Naive thymus-derived CD8-positive, alpha-beta T cell (primary cell): ENCODE data around the gene PRRT1B. TPM values are rescaled to one million over a fixed set of nuclear protein-coding genes. Genes with fewer than 3 reads are reported as not detected.

Experiments used
- ATAC-seq, 2 donors: fragments of 150-1000 bp; cut with Tn5 transposase in 1 of 2; sonication (Bioruptor Pico), chemical (Tn5 transposase) in 1 of 2; 1 replicate in 1 of 2; 2 replicates in 1 of 2; pipeline ENCODE4 v1.10.0; 2021; ENCODE audit warnings: mild to moderate bottlenecking in 2 of 2, moderate library complexity in 2 of 2
- POLR2A ChIA-PET: fragments of 350-600 bp; sonication (Branson Sonifier 250); formaldehyde crosslinking; loops from one replicate; lab custom pipeline; 2021; ENCODE audit warnings: antibody characterized with exemption; lab: Charles Lee
- DNase-seq, 10 donors: peaks; one replicate each; pipeline versions ENCODE4 v3.0.0 to v3.0.0-alpha.2; 2020 to 2022
- H3K27ac Mint-ChIP-seq, 10 donors: one replicate each; pipeline ENCODE4 v1.8.0; 2020 to 2022; ENCODE audit warnings: mild to moderate bottlenecking in 10 of 10, mixed read lengths in 10 of 10, moderate library complexity in 4 of 10, inconsistent platforms in 1 of 10
- H3K27me3 Mint-ChIP-seq, 5 donors: one replicate each; pipeline ENCODE4 v1.8.0; 2021 to 2022; ENCODE audit warnings: mixed read lengths in 5 of 5
- H3K36me3 Mint-ChIP-seq, 3 donors: one replicate each; pipeline ENCODE4 v1.8.0; 2020 to 2022; ENCODE audit warnings: mixed read lengths in 3 of 3, mild to moderate bottlenecking in 2 of 3, inconsistent platforms in 1 of 3
- H3K4me1 Mint-ChIP-seq, 4 donors: one replicate each; pipeline ENCODE4 v1.8.0; 2021 to 2022; ENCODE audit warnings: mixed read lengths in 4 of 4
- H3K4me3 Mint-ChIP-seq, 10 donors: one replicate each; pipeline ENCODE4 v1.8.0; 2020 to 2022; ENCODE audit warnings: mild to moderate bottlenecking in 10 of 10, mixed read lengths in 10 of 10, moderate library complexity in 6 of 10, inconsistent platforms in 1 of 10
- H3K9me3 Mint-ChIP-seq, 9 donors: one replicate each; pipeline ENCODE4 v1.8.0; 2020 to 2022; ENCODE audit warnings: mixed read lengths in 9 of 9, mild to moderate bottlenecking in 3 of 9, inconsistent platforms in 1 of 9, moderate library complexity in 1 of 9
- polyA plus RNA-seq, 3 donors: library from polyadenylated mRNA; unstranded; fragments of 300-500 nt; fragmentation: Illumina TruSeq; gene quantifications; one replicate each; pipeline ENCODE4 v1.2.3, GENCODE V29; 2021
- total RNA-seq, 8 experiments: library from RNA in 2 of 8; stranded (reverse) in 2 of 8; gene quantifications; one replicate each; pipeline ENCODE4 v1.2.3 and lab custom pipeline; 2021 to 2026

The PRRT1B gene
- not detected for total RNA-seq
- polyA plus RNA-seq, result not detected
- 0 reads per million in 6 experiments for total RNA-seq (lab: John Stamatoyannopoulos, UW)

- Mint-ChIP-seq H3K4me3 (peak within 1 kb of the TSS; percentile 11 to 88 (median 74)), H3K27me3 (peaks cover 27 to 40% (median 34%) of the 10 kb centered on the region in 5 donors), H3K27ac (peak within 1 kb of the TSS in 1 of 10 donors; percentile 19), H3K36me3 (peaks cover 12 to 25% (median 21%) of the 10 kb centered on the region in 3 donors), H3K4me1 (peaks cover 18 to 34% (median 26%) of the 10 kb centered on the region in 4 donors), H3K9me3 (peaks cover 0 to 48% (median 11%) of the 10 kb centered on the region in 9 donors)
- ATAC-seq, result no peak
- no peak for DNase-seq
- POLR2A ChIA-PET, result interaction anchor here (0.7 to 2.0 kb wide), 4 partner anchors 33 to 1486 kb away, joined by 3 to 5 read pairs (median 4); partner anchors contain the start of genes GTF3C5 and NUP214
Measured at GRCh38 chr9:131545003-131545785, at the start of gene PRRT1B. TSS of gene PRRT1B (plus strand) at chr9:131545523. CDS start at chr9:131545616, 93 bp downstream.

GRCh38 chr9:131495785-131496184 lies 49.5 kb upstream of the PRRT1B start:
- DNase-seq, result no peak
- Mint-ChIP-seq H3K4me3 (no peak overlapping the region), H3K36me3 (peaks cover 0 to 76% (median 8%) of the 10 kb centered on the region in 3 donors), H3K4me1 (peaks cover 21 to 41% (median 34%) of the 10 kb centered on the region in 4 donors), H3K27ac (peak overlapping the region in 2 of 10 donors; percentile 29 to 83), H3K27me3 (no peaks in the 10 kb centered on the region), H3K9me3 (no peaks in the 10 kb centered on the region)
- POLR2A ChIA-PET, result no interaction called here
- ATAC-seq, result no peak

GRCh38 chr9:131496844-131497405 lies 48.4 kb upstream of the PRRT1B start:
- ATAC-seq (no peak), DNase-seq (no peak)
- Mint-ChIP-seq H3K36me3 (peaks cover 0 to 65% (median 5%) of the 10 kb centered on the region in 3 donors), H3K4me3 (no peak overlapping the region), H3K27me3 (no peaks in the 10 kb centered on the region), H3K27ac (peak overlapping the region in 8 of 10 donors; percentile 25 to 93 (median 73)), H3K9me3 (no peaks in the 10 kb centered on the region), H3K4me1 (peaks cover 28 to 49% (median 45%) of the 10 kb centered on the region in 4 donors)
- POLR2A ChIA-PET, result interaction anchor here (0.6 kb wide), 1 partner anchor 66 kb away, joined by 3 read pairs; no protein-coding TSS in a partner anchor

GRCh38 chr9:131499254-131499767 lies 46.0 kb upstream of the PRRT1B start:
- no peaks in the 10 kb centered on the region for H3K27me3 Mint-ChIP-seq
- POLR2A ChIA-PET, result interaction anchor here (0.7 to 2.0 kb wide), 9 partner anchors 9 to 740 kb away, joined by 3 to 12 read pairs (median 4); no protein-coding TSS in a partner anchor
- H3K4me1 Mint-ChIP-seq, result peaks cover 36 to 70% (median 64%) of the 10 kb centered on the region in 4 donors
- H3K4me3 Mint-ChIP-seq, result peak overlapping the region in 7 of 10 donors; percentile 42 to 93 (median 77)
- peaks cover 0 to 41% (median 1%) of the 10 kb centered on the region in 3 donors for H3K36me3 Mint-ChIP-seq
- H3K9me3 Mint-ChIP-seq, result no peaks in the 10 kb centered on the region
- no peak for DNase-seq
- no peak for ATAC-seq
- peak overlapping the region; percentile 89 to 95 (median 92) for H3K27ac Mint-ChIP-seq

GRCh38 chr9:131500377-131500776 lies 44.9 kb upstream of the PRRT1B start:
- Mint-ChIP-seq H3K4me1 (peaks cover 39 to 76% (median 70%) of the 10 kb centered on the region in 4 donors), H3K36me3 (peaks cover 0 to 30% (median 0%) of the 10 kb centered on the region in 3 donors), H3K4me3 (peak overlapping the region; percentile 70 to 97 (median 92)), H3K27ac (peak overlapping the region; percentile 89 to 98 (median 94)), H3K9me3 (no peaks in the 10 kb centered on the region), H3K27me3 (no peaks in the 10 kb centered on the region)
- ATAC-seq (peak; percentile 61 to 82), DNase-seq (peak; percentile 30 to 86 (median 76))
- POLR2A ChIA-PET, result interaction anchor here (0.7 to 2.4 kb wide), 13 partner anchors 9 to 225 kb away, joined by 3 to 12 read pairs (median 5); partner anchors contain the start of gene FAM78A

- Mint-ChIP-seq H3K36me3 (peaks cover 0 to 27% (median 0%) of the 10 kb centered on the region in 3 donors), H3K27ac (peak overlapping the region; percentile 89 to 98 (median 94)), H3K4me3 (peak overlapping the region; percentile 70 to 97 (median 92)), H3K27me3 (no peaks in the 10 kb centered on the region), H3K9me3 (no peaks in the 10 kb centered on the region), H3K4me1 (peaks cover 39 to 80% (median 70%) of the 10 kb centered on the region in 4 donors)
- DNase-seq, result peak in 8 of 10 donors; percentile 15 to 71 (median 30)
- POLR2A ChIA-PET, result interaction anchor here (0.5 to 2.4 kb wide), 10 partner anchors 9 to 237 kb away, joined by 3 to 12 read pairs (median 6); partner anchors contain the start of gene FAM78A
- peak; percentile 6 to 58 for ATAC-seq
Measured at GRCh38 chr9:131500939-131501541, 44.3 kb upstream of the PRRT1B start.

GRCh38 chr9:131502781-131503625 lies 42.3 kb upstream of the PRRT1B start, which contains the start of gene POMT1:
TSS of gene POMT1 (plus strand) at chr9:131502918. CDS start at chr9:131504219, 1,301 bp downstream.
- peak within 1 kb of the TSS; percentile 90 to 97 (median 93) for H3K4me3 Mint-ChIP-seq
- H3K27me3 Mint-ChIP-seq, result no peaks in the 10 kb centered on the region
- peak; percentile 83 to 93 (median 87) for DNase-seq
- peak; percentile 57 to 61 for ATAC-seq
- peak within 1 kb of the TSS; percentile 86 to 98 (median 94) for H3K27ac Mint-ChIP-seq
- H3K9me3 Mint-ChIP-seq, result no peaks in the 10 kb centered on the region
- H3K4me1 Mint-ChIP-seq, result peaks cover 34 to 75% (median 63%) of the 10 kb centered on the region in 4 donors
- H3K36me3 Mint-ChIP-seq, result peaks cover 0 to 23% (median 0%) of the 10 kb centered on the region in 3 donors
- POLR2A ChIA-PET, result interaction anchor here (0.7 to 1.0 kb wide), 6 partner anchors 76 to 153 kb away, joined by 3 to 7 read pairs (median 4); no protein-coding TSS in a partner anchor

- Mint-ChIP-seq H3K9me3 (no peaks in the 10 kb centered on the region), H3K4me1 (peaks cover 34 to 69% (median 55%) of the 10 kb centered on the region in 4 donors), H3K36me3 (peaks cover 0 to 22% (median 0%) of the 10 kb centered on the region in 3 donors), H3K27me3 (no peaks in the 10 kb centered on the region), H3K27ac (peak overlapping the region; percentile 73 to 94 (median 91)), H3K4me3 (peak overlapping the region; percentile 90 to 97 (median 93))
- POLR2A ChIA-PET, result interaction anchor here (0.6 to 1.0 kb wide), 7 partner anchors 75 to 154 kb away, joined by 3 to 7 read pairs (median 4); no protein-coding TSS in a partner anchor
- ATAC-seq (peak; percentile 9 to 39), DNase-seq (peak in 9 of 10 donors; percentile 17 to 47 (median 28))
Measured at GRCh38 chr9:131503626-131504465, 41.5 kb upstream of the PRRT1B start.

GRCh38 chr9:131505012-131505411 lies 40.3 kb upstream of the PRRT1B start:
- DNase-seq, result no peak
- no peak for ATAC-seq
- peak overlapping the region in 3 of 10 donors; percentile 17 to 36 (median 21) for H3K27ac Mint-ChIP-seq
- H3K9me3 Mint-ChIP-seq, result no peaks in the 10 kb centered on the region
- H3K4me1 Mint-ChIP-seq, result peaks cover 27 to 60% (median 43%) of the 10 kb centered on the region in 4 donors
- H3K27me3 Mint-ChIP-seq, result no peaks in the 10 kb centered on the region
- H3K36me3 Mint-ChIP-seq, result peaks cover 0 to 30% (median 3%) of the 10 kb centered on the region in 3 donors
- POLR2A ChIA-PET, result interaction anchor here (0.6 to 0.7 kb wide), 2 partner anchors 15 to 80 kb away, joined by 3 to 6 read pairs; no protein-coding TSS in a partner anchor
- peak overlapping the region in 8 of 10 donors; percentile 26 to 96 (median 57) for H3K4me3 Mint-ChIP-seq

- H3K4me1 Mint-ChIP-seq, result peaks cover 0 to 4% (median 2%) of the 10 kb centered on the region in 4 donors
- no peak for DNase-seq
- H3K36me3 Mint-ChIP-seq, result peaks cover 0 to 61% (median 7%) of the 10 kb centered on the region in 3 donors
- H3K9me3 Mint-ChIP-seq, result no peaks in the 10 kb centered on the region
- no peak overlapping the region for H3K27ac Mint-ChIP-seq
- H3K27me3 Mint-ChIP-seq, result no peaks in the 10 kb centered on the region
- H3K4me3 Mint-ChIP-seq, result no peak overlapping the region
- ATAC-seq, result no peak
- POLR2A ChIA-PET, result interaction anchor here (0.8 to 1.2 kb wide), 2 partner anchors 9 to 112 kb away, joined by 3 read pairs; no protein-coding TSS in a partner anchor
Measured at GRCh38 chr9:131511416-131511815, 33.9 kb upstream of the PRRT1B start.
